HG03469 (cell line): ENCODE data around the gene PCDHA11.
"Not testable (repeated sequence)": the region's sequence is repeated elsewhere in the genome, so short reads cannot be mapped to it uniquely, and the experiment has no call there.

Experiments
- ATAC-seq: cut with Tn5 transposase; IDR thresholded peaks from one replicate; pipeline ENCODE4 v1.9.1; 2021; ENCODE audit warnings: mild to moderate bottlenecking, moderate library complexity, moderate number of reproducible peaks; ENCODE audit not compliant: unreplicated experiment

The PCDHA11 gene

GRCh38 chr5:140848139-140849102 is 20.3 kb upstream of the PCDHA11 start, which contains the start of gene PCDHA9:
TSS of gene PCDHA9 (plus strand) at chr5:140848382. CDS start at chr5:140848496, 114 bp downstream.
- ATAC-seq = not testable (repeated sequence)

DNA sequence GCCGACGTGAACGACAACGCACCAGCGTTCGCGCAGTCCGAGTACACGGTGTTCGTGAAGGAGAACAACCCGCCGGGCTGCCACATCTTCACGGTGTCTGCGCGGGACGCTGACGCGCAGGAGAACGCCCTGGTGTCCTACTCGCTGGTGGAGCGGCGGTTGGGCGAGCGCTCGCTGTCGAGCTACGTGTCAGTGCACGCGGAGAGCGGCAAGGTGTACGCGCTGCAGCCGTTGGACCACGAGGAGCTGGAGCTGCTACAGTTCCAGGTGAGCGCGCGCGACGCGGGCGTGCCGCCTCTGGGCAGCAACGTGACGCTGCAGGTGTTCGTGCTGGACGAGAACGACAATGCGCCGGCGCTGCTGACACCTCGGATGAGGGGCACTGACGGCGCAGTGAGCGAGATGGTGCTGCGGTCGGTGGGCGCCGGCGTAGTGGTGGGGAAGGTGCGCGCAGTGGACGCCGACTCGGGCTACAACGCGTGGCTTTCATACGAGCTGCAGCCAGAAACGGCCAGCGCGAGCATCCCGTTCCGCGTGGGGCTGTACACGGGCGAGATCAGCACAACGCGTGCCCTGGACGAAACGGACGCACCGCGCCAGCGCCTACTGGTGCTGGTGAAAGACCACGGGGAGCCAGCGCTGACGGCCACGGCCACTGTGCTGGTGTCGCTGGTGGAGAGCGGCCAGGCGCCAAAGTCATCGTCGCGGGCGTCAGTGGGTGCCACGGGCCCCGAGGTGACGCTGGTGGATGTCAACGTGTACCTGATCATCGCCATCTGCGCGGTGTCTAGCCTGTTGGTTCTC is 18.7 kb upstream of the PCDHA11 start:
- not testable (repeated sequence) for ATAC-seq

DNA sequence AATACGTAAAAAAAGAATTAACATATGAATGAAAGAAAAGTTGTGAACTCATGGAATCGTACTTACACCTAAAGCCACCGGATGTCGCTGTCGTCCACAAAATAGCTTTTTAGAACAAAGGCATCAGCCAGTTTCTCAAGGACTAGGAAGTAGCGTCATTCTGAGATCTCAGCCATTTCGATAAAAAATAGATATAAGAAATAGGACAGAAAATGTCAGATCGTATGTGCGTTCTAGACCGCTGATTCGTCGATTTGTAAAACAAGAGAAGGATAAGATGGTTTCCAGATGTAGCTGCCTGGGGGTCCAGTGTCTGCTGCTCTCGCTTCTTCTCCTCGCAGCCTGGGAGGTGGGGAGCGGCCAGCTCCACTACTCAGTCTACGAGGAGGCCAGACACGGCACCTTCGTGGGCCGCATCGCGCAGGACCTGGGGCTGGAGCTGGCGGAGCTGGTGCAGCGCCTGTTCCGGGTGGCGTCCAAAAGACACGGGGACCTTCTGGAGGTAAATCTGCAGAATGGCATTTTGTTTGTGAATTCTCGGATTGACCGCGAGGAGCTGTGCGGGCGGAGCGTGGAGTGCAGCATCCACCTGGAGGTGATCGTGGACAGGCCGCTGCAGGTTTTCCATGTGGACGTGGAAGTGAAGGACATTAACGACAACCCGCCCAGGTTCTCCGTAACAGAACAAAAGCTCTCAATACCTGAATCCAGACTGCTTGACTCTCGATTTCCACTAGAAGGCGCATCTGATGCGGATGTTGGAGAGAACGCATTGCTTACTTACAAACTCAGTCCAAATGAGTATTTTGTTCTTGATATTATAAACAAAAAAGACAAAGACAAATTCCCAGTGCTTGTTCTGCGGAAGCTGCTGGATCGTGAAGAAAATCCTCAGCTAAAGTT is 12.7 kb upstream of the PCDHA11 start, which contains the start of gene PCDHA10:
PCDHA10 (plus strand) TSS at position 126 of the 903 bp plus-strand sequence; CDS start at position 278, 152 bp downstream.
- ATAC-seq = no peak

GRCh38 chr5:140857177-140857986 is 11.4 kb upstream of the PCDHA11 start:
- ATAC-seq = no peak

DNA sequence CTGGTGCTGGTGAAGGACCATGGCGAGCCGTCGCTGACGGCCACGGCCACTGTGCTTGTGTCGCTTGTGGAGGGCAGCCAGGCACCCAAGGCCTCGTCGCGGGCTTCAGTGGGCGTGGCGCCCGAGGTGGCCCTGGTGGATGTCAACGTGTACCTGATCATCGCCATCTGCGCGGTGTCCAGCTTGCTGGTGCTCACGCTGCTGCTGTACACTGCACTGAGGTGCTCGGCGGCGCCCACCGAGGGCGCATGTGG is 10.8 kb upstream of the PCDHA11 start:
- ATAC-seq = no peak

DNA sequence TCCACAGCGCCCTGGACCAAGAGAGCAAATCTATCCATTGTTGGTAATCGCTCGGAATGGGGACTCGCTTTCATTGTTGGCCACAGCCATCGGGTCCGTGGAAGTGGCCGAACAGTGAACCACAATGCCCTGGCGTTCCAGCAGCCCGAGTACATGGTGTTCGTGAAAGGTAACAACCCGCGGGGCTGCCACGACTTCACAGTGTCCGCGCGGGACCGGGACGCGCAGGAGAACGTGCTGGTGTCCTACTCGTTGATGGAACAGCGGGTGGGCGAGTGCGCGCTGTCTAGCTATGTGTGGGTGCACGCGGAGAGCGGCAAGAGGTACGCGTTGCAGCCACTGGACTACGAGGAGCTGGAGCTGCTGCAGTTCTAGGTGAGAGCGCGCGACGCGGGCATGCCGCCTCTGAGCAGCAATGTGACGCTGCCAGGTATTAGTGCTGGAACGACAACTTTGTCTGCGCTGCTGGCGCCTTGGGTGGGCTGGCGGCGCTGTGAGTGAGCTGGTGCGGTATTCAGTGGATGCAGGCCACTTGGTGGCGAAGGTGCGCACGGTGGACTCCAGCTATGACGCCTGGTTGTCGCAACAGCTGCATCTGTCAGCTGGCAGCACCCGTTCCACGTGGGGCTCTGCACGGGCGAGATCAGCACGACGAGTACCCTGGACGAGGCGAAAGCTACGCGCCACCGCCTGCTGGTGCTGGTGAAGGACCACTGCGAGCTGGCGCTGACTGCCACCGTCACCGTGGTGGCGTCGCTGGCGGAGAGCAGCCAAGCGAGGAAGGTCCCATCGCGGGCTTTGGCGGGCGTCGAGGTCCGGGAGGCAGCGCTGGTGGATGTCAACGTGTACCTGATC is 6.1 kb upstream of the PCDHA11 start:
- no peak for ATAC-seq

DNA sequence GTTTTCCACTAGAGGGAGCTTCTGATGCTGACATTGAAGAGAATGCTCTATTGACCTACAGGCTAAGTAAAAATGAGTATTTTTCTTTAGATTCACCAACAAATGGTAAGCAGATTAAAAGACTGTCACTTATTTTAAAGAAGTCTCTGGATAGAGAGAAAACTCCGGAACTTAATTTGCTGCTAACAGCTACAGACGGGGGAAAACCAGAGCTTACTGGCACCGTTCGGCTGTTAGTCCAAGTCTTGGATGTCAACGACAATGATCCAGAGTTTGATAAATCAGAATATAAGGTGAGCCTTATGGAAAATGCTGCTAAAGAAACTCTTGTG is 764 bp downstream of the PCDHA11 start:
- ATAC-seq = no peak

GRCh38 chr5:140870221-140871201 is 1.8 kb downstream of the PCDHA11 start:
- ATAC-seq = no peak

GRCh38 chr5:140875085-140876065 is 6.6 kb downstream of the PCDHA11 start, which contains the start of gene PCDHA12:
TSS of gene PCDHA12 (plus strand) at chr5:140875308. CDS start at chr5:140875473, 165 bp downstream.
- ATAC-seq = no peak

DNA sequence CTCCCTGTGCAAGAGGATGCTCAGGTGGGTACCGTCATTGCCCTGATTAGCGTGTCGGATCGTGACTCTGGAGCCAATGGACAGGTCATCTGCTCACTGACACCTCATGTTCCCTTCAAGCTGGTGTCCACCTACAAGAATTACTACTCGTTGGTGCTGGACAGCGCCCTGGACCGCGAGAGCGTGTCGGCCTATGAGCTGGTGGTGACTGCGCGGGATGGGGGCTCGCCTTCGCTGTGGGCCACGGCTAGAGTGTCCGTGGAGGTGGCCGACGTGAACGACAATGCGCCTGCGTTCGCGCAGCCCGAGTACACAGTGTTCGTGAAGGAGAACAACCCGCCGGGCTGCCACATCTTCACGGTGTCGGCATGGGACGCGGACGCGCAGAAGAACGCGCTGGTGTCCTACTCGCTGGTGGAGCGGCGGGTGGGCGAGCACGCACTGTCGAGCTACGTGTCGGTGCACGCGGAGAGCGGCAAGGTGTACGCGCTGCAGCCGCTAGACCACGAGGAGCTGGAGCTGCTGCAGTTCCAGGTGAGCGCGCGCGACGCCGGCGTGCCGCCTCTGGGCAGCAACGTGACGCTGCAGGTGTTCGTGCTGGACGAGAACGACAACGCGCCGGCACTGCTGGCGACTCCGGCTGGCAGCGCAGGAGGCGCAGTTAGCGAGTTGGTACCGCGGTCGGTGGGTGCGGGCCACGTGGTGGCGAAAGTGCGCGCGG is 7.9 kb downstream of the PCDHA11 start:
- not testable (repeated sequence) for ATAC-seq

GRCh38 chr5:140877262-140877581 is 8.5 kb downstream of the PCDHA11 start:
- no peak for ATAC-seq

DNA sequence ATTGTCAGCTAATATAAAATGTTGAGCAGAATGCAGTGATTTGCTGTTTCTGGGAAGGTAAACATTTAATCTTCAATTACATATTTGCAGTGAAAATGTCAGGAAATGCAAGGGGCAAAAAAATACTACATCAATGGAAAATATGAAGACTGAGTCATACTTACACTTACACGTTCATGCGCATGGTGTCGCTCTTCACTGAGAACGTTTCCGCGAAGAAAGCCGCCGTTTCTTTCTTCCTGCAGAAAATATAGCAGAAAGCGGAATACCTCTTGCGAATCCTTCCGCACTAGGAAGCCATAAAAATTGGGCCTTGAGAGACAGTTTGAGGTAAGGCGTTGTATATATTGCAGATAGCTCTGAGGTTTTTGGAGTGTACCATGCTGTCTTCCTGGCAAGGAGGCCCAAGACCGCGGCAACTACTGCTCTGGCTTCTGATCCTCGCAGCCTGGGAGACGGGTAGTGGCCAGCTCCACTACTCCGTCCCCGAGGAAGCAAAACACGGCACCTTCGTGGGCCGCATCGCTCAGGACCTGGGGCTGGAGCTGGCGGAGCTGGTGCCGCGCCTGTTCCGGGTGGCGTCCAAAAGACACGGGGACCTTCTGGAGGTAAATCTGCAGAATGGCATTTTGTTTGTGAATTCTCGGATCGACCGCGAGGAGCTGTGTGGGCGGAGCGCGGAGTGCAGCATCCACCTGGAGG is 13.3 kb downstream of the PCDHA11 start, which contains the start of gene PCDHA13:
PCDHA13 (plus strand) TSS at position 236 of the 702 bp plus-strand sequence; CDS start at position 381, 145 bp downstream.
- ATAC-seq = no peak

GRCh38 chr5:140882591-140882899 is 13.8 kb downstream of the PCDHA11 start:
- no peak for ATAC-seq

DNA sequence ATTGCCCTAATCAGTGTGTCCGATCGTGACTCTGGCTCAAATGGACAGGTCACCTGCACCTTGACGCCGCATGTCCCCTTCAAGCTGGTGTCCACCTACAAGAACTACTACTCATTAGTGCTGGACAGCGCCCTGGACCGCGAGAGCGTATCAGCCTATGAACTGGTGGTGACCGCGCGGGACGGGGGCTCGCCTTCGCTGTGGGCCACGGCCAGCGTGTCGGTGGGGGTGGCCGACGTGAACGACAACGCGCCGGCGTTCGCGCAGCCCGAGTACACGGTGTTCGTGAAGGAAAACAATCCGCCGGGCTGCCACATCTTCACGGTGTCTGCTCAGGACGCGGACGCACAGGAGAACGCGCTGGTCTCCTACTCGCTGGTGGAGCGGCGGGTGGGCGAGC is 14.6 kb downstream of the PCDHA11 start:
- ATAC-seq = no peak

DNA sequence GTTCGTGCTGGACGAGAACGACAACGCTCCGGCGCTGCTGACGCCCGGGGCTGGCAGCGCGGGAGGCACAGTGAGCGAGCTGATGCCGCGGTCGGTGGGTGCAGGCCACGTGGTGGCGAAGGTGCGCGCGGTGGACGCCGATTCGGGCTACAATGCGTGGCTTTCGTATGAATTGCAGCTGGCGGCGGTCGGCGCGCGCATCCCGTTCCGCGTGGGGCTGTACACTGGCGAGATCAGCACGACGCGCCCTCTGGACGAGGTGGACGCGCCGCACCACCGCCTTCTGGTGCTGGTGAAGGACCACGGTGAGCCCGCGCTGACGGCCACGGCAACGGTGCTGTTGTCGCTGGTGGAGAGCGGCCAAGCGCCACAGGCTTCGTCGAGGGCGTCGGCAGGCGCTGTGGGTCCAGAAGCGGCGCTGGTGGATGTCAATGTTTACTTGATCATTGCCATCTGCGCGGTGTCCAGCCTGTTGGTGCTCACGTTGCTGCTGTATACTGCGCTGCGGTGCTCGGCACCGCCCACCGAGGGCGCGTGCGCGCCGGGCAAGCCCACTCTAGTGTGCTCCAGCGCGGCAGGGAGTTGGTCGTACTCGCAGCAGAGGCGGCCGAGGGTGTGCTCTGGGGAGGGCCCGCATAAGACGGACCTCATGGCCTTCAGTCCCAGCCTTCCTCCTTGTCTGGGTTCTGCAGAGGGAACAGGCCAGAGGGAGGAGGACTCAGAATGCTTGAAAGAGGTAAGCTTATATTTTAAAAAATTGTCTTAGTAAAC is 15.4 kb downstream of the PCDHA11 start:
- no peak for ATAC-seq
